Measurements from ENCODE around the gene UBL7. TPM values are rescaled to one million over a fixed set of nuclear protein-coding genes. Genes with fewer than 3 reads are reported as not detected.
A peak's percentile ranks its signal among the peaks of the same experiment; 100 is the strongest.

The UBL7 gene
- total RNA-seq, 1 experiment from 2014 or later, result 65.3 TPM

GRCh38 chr15:74421302-74422245 lies 39.4 kb downstream of the UBL7 start:
- CTCF ChIA-PET, result no interaction called here
- ATAC-seq (no peak), DNase-seq (ENCODE audit: low read depth, low spot score) (no peak)
- H3K36me3 ChIP-seq (ENCODE audit: control insufficient read depth in 1 of 2, insufficient read depth in 2 of 2, low read length in 2 of 2), result peaks cover 0 to 14% of the 10 kb centered on the region in 2 experiments; a peak in 2 of 4 replicates
- H3K27ac ChIP-seq (ENCODE audit: low read depth, low read length), result peak overlapping the region; percentile 90
- peak overlapping the region; percentile 67 for H3K4me2 ChIP-seq (ENCODE audit: low read length)
- TF ChIP-seq ELF1 (IDR thresholded peaks at IDR 0.05; ENCODE audit: borderline replicate concordance, low read depth), result no peak
- no peak for TF ChIP-seq EZH2 (IDR thresholded peaks at IDR 0.05)
- no peak for TF ChIP-seq POLR2A (IDR thresholded peaks at IDR 0.05; ENCODE audit: borderline replicate concordance, extremely low read depth, insufficient read depth, insufficient read length)
- no peak for TF ChIP-seq ATF3 (IDR thresholded peaks at IDR 0.05)
- no peak for TF ChIP-seq SP1 (IDR thresholded peaks at IDR 0.05; ENCODE audit: low read depth)
- TF ChIP-seq CTCF (IDR thresholded peaks at IDR 0.05 in 2 of 3, conservative IDR thresholded peaks at IDR 0.05 in 1 of 3; ENCODE audit: borderline replicate concordance in 1 of 3, insufficient read depth in 1 of 3, low read depth in 2 of 3, low read length in 2 of 3), result no peak
- no peak for TF ChIP-seq ZNF274 (IDR thresholded peaks at IDR 0.05; ENCODE audit: low read depth, low read length)
- no peak for TF ChIP-seq SRF (IDR thresholded peaks at IDR 0.05; ENCODE audit: low read depth)
- no peak for TF ChIP-seq CEBPB (IDR thresholded peaks at IDR 0.05; ENCODE audit: low read depth)
- no peak for TF ChIP-seq EZH2phosphoT487 (IDR thresholded peaks at IDR 0.05; ENCODE audit: borderline replicate concordance)
- TF ChIP-seq YY1 (IDR thresholded peaks at IDR 0.05; ENCODE audit: extremely low read depth, insufficient replicate concordance, low read depth, low read length), result no peak
- no peak for TF ChIP-seq TCF7L2 (IDR thresholded peaks at IDR 0.05; ENCODE audit: borderline replicate concordance, extremely low read depth, insufficient read depth, insufficient read length)
- H3K4me3 ChIP-seq (replicated peaks in 1 of 2; ENCODE audit: low read depth in 1 of 2, low read length in 2 of 2), result no peak overlapping the region
- H3K9me3 ChIP-seq (ENCODE audit: control insufficient read depth in 1 of 2, insufficient read depth in 1 of 2, low read depth in 1 of 2, low read length in 2 of 2), result no peaks in the 10 kb centered on the region
- H3K79me2 ChIP-seq (ENCODE audit: insufficient read depth, low read length), result peaks cover 95% of the 10 kb centered on the region
- RAD21 ChIA-PET (ENCODE audit: low non-redundant PET in 1 of 2, low total read pairs in 2 of 2, uncharacterized antibody in 2 of 2, unreplicated experiment in 2 of 2), result no interaction called here
- no peak overlapping the region for H2AFZ ChIP-seq (ENCODE audit: low read depth, low read length, poor library complexity, severe bottlenecking)
- intact Hi-C loops (cut with micrococcal nuclease), result no loop called here
- POLR2A ChIA-PET, result interaction anchor here (2.1 kb wide), 1 partner anchor 9 kb away, joined by 6 read pairs; no protein-coding TSS in a partner anchor
- H3K9me2 ChIP-seq (ENCODE audit: insufficient read depth), result no peaks in the 10 kb centered on the region
- peak overlapping the region; percentile 60 for H3K9ac ChIP-seq (ENCODE audit: low read length)
- BruUV-seq (replicated peaks), result no TSS peak
- H4K20me1 ChIP-seq (ENCODE audit: insufficient read depth), result no peaks in the 10 kb centered on the region
- H3K4me1 ChIP-seq (ENCODE audit: control insufficient read depth in 1 of 2, insufficient read depth in 2 of 2, low read length in 2 of 2), result peaks cover 75 to 89% of the 10 kb centered on the region in 2 experiments
- H3K27me3 ChIP-seq (ENCODE audit: insufficient read depth, low read length), result no peaks in the 10 kb centered on the region
